PC-3 (cell line): ENCODE results near the gene SULT1A1.

Source experiments
- EZH2 ChIP-seq: fragments of 300-600 bp; sonication (generic); IDR thresholded peaks from one replicate; pipeline ENCODE4 v1.6.1; 2017; ENCODE audit warnings: antibody characterized with exemption, mild to moderate bottlenecking, low read length; ENCODE audit not compliant: unreplicated experiment
- EZH2phosphoT487 ChIP-seq: fragments of 300-600 bp; sonication (generic); IDR thresholded peaks from 2 replicates; pipeline ENCODE4 v1.6.1; 2018; ENCODE audit warnings: mild to moderate bottlenecking, antibody characterized with exemption, low read length, borderline replicate concordance
- TF ChIP-seq, protein P1 (sequence below): fragments of 300-600 bp; sonication (generic); conservative IDR thresholded peaks from 2 replicates; pipeline ENCODE4 v1.5.1; 2017; ENCODE audit warnings: antibody characterized with exemption, low read depth, mild to moderate bottlenecking, low read length

- TF ChIP-seq, protein P1, sequence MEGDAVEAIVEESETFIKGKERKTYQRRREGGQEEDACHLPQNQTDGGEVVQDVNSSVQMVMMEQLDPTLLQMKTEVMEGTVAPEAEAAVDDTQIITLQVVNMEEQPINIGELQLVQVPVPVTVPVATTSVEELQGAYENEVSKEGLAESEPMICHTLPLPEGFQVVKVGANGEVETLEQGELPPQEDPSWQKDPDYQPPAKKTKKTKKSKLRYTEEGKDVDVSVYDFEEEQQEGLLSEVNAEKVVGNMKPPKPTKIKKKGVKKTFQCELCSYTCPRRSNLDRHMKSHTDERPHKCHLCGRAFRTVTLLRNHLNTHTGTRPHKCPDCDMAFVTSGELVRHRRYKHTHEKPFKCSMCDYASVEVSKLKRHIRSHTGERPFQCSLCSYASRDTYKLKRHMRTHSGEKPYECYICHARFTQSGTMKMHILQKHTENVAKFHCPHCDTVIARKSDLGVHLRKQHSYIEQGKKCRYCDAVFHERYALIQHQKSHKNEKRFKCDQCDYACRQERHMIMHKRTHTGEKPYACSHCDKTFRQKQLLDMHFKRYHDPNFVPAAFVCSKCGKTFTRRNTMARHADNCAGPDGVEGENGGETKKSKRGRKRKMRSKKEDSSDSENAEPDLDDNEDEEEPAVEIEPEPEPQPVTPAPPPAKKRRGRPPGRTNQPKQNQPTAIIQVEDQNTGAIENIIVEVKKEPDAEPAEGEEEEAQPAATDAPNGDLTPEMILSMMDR: no peak
- no peak for TF ChIP-seq EZH2phosphoT487
- TF ChIP-seq EZH2: no peak
These were observed 19.9 kb downstream of the SULT1A1 start for GRCh38 chr16:28589930-28590329.
